A549 treated with CORT108297 at 1 μM for 4 hours (cell line): ENCODE data around the gene OR2T8. TPM values are rescaled to one million over a fixed set of nuclear protein-coding genes. Genes with fewer than 3 reads are reported as not detected.

ENCODE experiments used
- total RNA-seq: library from RNA; stranded (reverse); fragments of 200-300 nt; extraction: Qiagen RNA extraction; gene quantifications from 5 replicates; pipeline ENCODE4 v1.2.3, GENCODE V29; 2022

OR2T8 gene, protein sequence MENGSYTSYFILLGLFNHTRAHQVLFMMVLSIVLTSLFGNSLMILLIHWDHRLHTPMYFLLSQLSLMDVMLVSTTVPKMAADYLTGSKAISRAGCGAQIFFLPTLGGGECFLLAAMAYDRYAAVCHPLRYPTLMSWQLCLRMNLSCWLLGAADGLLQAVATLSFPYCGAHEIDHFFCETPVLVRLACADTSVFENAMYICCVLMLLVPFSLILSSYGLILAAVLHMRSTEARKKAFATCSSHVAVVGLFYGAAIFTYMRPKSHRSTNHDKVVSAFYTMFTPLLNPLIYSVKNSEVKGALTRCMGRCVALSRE
- total RNA-seq = not detected in 5 replicates

DNA sequence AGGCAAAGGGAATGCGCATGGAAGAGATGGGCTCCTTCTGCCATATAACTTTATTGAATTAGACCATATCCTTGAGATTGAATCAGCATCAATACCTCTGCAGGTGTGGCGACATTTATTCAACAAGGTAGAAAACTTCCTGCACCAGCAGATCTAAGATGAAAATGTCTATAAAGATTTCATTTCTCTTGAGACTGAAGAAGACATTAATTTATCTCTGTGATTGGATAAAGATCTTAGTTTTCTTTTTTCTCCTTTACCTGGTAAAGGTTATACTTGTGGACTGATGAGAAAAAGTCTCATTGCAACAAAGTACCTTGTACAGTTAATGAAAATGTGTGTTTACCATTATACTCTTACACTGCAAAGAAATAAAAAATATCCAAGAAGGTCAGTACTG is at the start of gene OR2T8:
Gene OR2T8, plus strand, starts transcription at position 301 of the 400 bp plus-strand sequence. CDS start 766 bp downstream, outside the sequence.

DNA sequence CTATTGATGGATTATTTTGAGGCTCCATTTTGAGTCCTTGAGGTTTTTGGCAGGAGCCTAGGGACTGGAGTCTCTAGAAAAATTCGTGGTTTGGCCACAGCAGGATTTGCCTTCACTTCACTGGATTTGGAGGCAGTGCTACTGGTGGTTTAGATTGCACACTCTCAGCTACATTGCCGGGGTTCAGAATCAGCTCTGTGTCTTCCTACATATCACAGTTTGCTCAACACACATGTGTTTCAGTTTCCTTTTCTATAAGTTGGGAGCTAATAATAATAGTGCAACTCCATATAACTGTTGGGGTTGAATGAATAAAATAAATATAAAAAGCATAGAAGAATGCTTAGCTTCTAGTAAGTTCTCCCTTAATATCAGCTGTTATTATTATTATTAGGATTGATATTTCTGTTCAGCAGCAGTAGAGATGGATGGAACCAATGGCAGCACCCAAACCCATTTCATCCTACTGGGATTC is 24.9 kb upstream of the OR2T8 start, which contains the start of gene OR2W3:
Gene OR2W3, plus strand, starts transcription at position 425 of the 475 bp plus-strand sequence. Its CDS starts 0 bp downstream, at position 425.

DNA sequence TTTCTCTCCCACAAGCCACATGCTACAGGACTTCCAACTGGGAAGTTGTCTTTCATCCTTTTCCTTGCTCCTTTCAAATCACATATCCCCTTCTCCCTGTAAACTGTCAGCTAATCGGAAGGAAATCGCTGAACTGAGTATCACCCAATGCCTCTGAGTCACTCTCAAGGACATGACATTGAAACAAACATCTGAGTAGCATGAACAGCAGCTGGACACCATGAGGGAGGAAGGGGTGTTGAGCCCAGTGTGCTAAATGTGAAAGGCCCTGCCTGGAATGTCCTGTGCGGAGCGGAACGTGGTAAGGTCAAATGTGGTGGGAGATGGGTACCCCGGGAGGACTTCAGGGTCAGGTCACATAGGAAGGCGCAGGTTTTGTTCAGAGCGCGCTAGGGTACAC is 4.8 kb downstream of the OR2T8 start, which contains the start of gene OR2AJ1:
Gene OR2AJ1, plus strand, starts transcription at position 22 of the 400 bp plus-strand sequence. CDS start 8,880 bp downstream, outside the sequence.

DNA sequence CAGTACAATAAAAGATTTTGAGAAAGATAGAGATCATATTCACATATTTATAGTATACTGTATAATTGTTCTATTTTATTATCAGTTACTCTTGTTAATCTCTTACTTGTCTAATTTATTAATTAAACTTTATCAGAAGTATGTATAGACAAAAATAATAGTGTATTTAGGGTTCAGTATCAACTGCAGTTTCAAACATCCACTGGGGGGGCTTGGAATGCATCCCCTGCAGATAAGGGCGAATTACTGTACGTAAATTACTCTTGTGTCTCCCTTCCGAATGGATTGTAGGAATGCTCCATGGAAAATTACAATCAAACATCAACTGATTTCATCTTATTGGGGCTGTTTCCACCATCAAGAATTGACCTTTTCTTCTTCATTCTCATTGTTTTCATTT is 28.5 kb downstream of the OR2T8 start, which contains the start of gene OR2L8:
Gene OR2L8, plus strand, starts transcription at position 301 of the 400 bp plus-strand sequence. Its CDS starts 0 bp downstream, at position 301.

DNA sequence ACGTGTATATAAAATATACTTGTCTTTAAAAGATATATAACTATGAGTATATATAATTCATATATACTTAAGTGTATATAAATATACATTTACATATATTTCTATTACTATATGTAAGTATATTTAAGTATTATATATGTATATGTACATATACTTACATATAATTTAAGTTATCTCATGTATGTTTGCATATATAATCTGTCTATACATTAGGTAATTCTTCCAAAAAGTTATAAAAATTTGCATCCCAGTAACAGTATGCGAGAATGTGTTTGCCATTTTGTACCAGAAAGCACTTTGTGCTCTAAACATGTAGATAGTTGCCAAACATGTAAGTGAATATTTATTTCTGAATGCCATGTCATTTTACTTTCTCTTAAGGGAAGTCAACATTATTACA is 44.9 kb downstream of the OR2T8 start, which contains the start of gene OR2AK2:
Gene OR2AK2, plus strand, starts transcription at position 301 of the 400 bp plus-strand sequence. CDS start 144 bp downstream, outside the sequence.

Other genes starting within 250 kb of the OR2T8 start
- gene OR13G1, start 240.5 kb upstream of the OR2T8 start, total RNA-seq = not detected in 5 replicates
- gene OR6F1, start 203.6 kb upstream of the OR2T8 start, total RNA-seq = not detected in 5 replicates
- not detected in 5 replicates for gene OR14K1, start 181.6 kb upstream of the OR2T8 start, total RNA-seq
- gene OR14A2, start 172.1 kb upstream of the OR2T8 start, total RNA-seq = not detected in 5 replicates
- gene OR1C1, start 159.7 kb upstream of the OR2T8 start, total RNA-seq = not detected in 5 replicates
- not detected in 5 replicates for gene OR14A16, start 96.1 kb upstream of the OR2T8 start, total RNA-seq
- not detected in 5 replicates for gene OR11L1, start 78.4 kb upstream of the OR2T8 start, total RNA-seq
- not detected in 5 replicates for gene TRIM58, start 63.1 kb upstream of the OR2T8 start, total RNA-seq
- gene OR2W3, start 24.7 kb upstream of the OR2T8 start, total RNA-seq = not detected in 5 replicates
- not detected in 5 replicates for gene OR2AJ1, start 4.6 kb downstream of the OR2T8 start, total RNA-seq
- gene OR2L8, start 28.6 kb downstream of the OR2T8 start, total RNA-seq = not detected in 5 replicates
- gene OR2AK2, start 45.0 kb downstream of the OR2T8 start, total RNA-seq = not detected in 5 replicates
- gene OR2L5, start 93.4 kb downstream of the OR2T8 start, total RNA-seq = not detected in 5 replicates
- not detected in 5 replicates for gene OR2L2, start 109.8 kb downstream of the OR2T8 start, total RNA-seq
- gene OR2L3, start 126.6 kb downstream of the OR2T8 start, total RNA-seq = not detected in 5 replicates
- gene OR2L13, start 174.9 kb downstream of the OR2T8 start, total RNA-seq = not detected in 5 replicates
- gene OR2M5, start 224.9 kb downstream of the OR2T8 start, total RNA-seq = not detected in 5 replicates